ENCODE results near the gene ANKRD13D. TPM values are rescaled to one million over a fixed set of nuclear protein-coding genes. Genes with fewer than 3 reads are reported as not detected.

Gene ANKRD13D
- total and polyA plus RNA-seq, 9 donors: 16.2 to 35.5 (median 30.6) TPM

- DNase-seq: no peak
- 54% methylated on average over 7 of the region's 11 CpGs for WGBS (ENCODE audit: insufficient coverage)
- no peaks in the 10 kb centered on the region for H3K27me3 ChIP-seq (ENCODE audit: control insufficient read depth, insufficient read depth, low read length)
- no peaks in the 10 kb centered on the region for H3K36me3 ChIP-seq (ENCODE audit: control insufficient read depth, insufficient read depth, low read length)
- H3K4me1 ChIP-seq (ENCODE audit: control insufficient read depth, insufficient read depth, low read length): peaks cover 17% of the 10 kb centered on the region
- H3K27ac ChIP-seq (ENCODE audit: low read length): no peak overlapping the region
- no peak overlapping the region for H3K4me3 ChIP-seq (ENCODE audit: low read length)
- no peaks in the 10 kb centered on the region for H3K9me3 ChIP-seq (replicated peaks; ENCODE audit: control insufficient read depth, low read depth, low read length)
Measured at GRCh38 chr11:67347964-67348749, 59.1 kb downstream of the ANKRD13D start.

- no peak overlapping the region for H3K27ac ChIP-seq (ENCODE audit: low read length)
- H3K4me3 ChIP-seq (ENCODE audit: low read length): no peak overlapping the region
- H3K4me1 ChIP-seq (ENCODE audit: control insufficient read depth, insufficient read depth, low read length): peaks cover 21% of the 10 kb centered on the region
- H3K36me3 ChIP-seq (ENCODE audit: control insufficient read depth, insufficient read depth, low read length): no peaks in the 10 kb centered on the region
- WGBS (ENCODE audit: insufficient coverage): 58% methylated on average over 5 of the region's 5 CpGs
- H3K9me3 ChIP-seq (replicated peaks; ENCODE audit: control insufficient read depth, low read depth, low read length): no peaks in the 10 kb centered on the region
- no peak for DNase-seq
- H3K27me3 ChIP-seq (ENCODE audit: control insufficient read depth, insufficient read depth, low read length): no peaks in the 10 kb centered on the region
Measured at GRCh38 chr11:67349036-67349435, 59.9 kb downstream of the ANKRD13D start.

- Histone ChIP-seq H3K4me1 (ENCODE audit: control insufficient read depth, insufficient read depth, low read length) (peaks cover 26% of the 10 kb centered on the region), H3K4me3 (ENCODE audit: low read length) (no peak overlapping the region), H3K27ac (ENCODE audit: low read length) (no peak overlapping the region), H3K9me3 (replicated peaks; ENCODE audit: control insufficient read depth, low read depth, low read length) (no peaks in the 10 kb centered on the region), H3K36me3 (ENCODE audit: control insufficient read depth, insufficient read depth, low read length) (no peaks in the 10 kb centered on the region), H3K27me3 (ENCODE audit: control insufficient read depth, insufficient read depth, low read length) (no peaks in the 10 kb centered on the region)
- 88% methylated on average over 2 of the region's 2 CpGs for WGBS (ENCODE audit: insufficient coverage)
- DNase-seq: no peak
Measured at GRCh38 chr11:67349457-67349856, 60.4 kb downstream of the ANKRD13D start.

- Histone ChIP-seq H3K27ac (ENCODE audit: low read length) (no peak overlapping the region), H3K4me3 (ENCODE audit: low read length) (no peak overlapping the region), H3K36me3 (ENCODE audit: control insufficient read depth, insufficient read depth, low read length) (no peaks in the 10 kb centered on the region), H3K9me3 (replicated peaks; ENCODE audit: control insufficient read depth, low read depth, low read length) (no peaks in the 10 kb centered on the region), H3K4me1 (ENCODE audit: control insufficient read depth, insufficient read depth, low read length) (peaks cover 31% of the 10 kb centered on the region), H3K27me3 (ENCODE audit: control insufficient read depth, insufficient read depth, low read length) (no peaks in the 10 kb centered on the region)
- no CpG with 5 or more reads among the region's 4 CpGs for WGBS (ENCODE audit: insufficient coverage)
- DNase-seq: no peak
Measured at GRCh38 chr11:67349928-67350465, 60.9 kb downstream of the ANKRD13D start.

GRCh38 chr11:67351275-67352005, 62.3 kb downstream of the ANKRD13D start:
- H3K27me3 ChIP-seq (ENCODE audit: control insufficient read depth, insufficient read depth, low read length): no peaks in the 10 kb centered on the region
- H3K4me3 ChIP-seq (ENCODE audit: low read length): no peak overlapping the region
- H3K36me3 ChIP-seq (ENCODE audit: control insufficient read depth, insufficient read depth, low read length): no peaks in the 10 kb centered on the region
- peaks cover 45% of the 10 kb centered on the region for H3K4me1 ChIP-seq (ENCODE audit: control insufficient read depth, insufficient read depth, low read length)
- 46% methylated on average over 10 of the region's 11 CpGs for WGBS (ENCODE audit: insufficient coverage)
- DNase-seq: peak; percentile 85
- no peaks in the 10 kb centered on the region for H3K9me3 ChIP-seq (replicated peaks; ENCODE audit: control insufficient read depth, low read depth, low read length)
- H3K27ac ChIP-seq (ENCODE audit: low read length): peak overlapping the region; percentile 47

Other genes starting within 250 kb of the ANKRD13D start
- 14.2 TPM for gene RHOD, start 232.5 kb upstream of the ANKRD13D start, total RNA-seq
- 10 to 100 TPM; 13.2 to 20.9 (median 17.5) TPM for gene RHOD, start 232.5 kb upstream of the ANKRD13D start, polyA plus RNA-seq (ENCODE audit: insufficient read depth in 1 of 8, insufficient read length in 8 of 8, low replicate concordance in 1 of 8)
- gene KDM2A, start 170.0 kb upstream of the ANKRD13D start, total RNA-seq: 32.1 TPM
- gene KDM2A, start 170.0 kb upstream of the ANKRD13D start, polyA plus RNA-seq (ENCODE audit: insufficient read depth in 1 of 8, insufficient read length in 8 of 8, low replicate concordance in 1 of 8): 10 to 100 TPM; 42.4 to 65.0 (median 54.2) TPM
- gene GRK2, start 22.8 kb upstream of the ANKRD13D start, total RNA-seq: 31.7 TPM
- 10 to 100 TPM; 47.8 to 62.9 (median 59.4) TPM for gene GRK2, start 22.8 kb upstream of the ANKRD13D start, polyA plus RNA-seq (ENCODE audit: insufficient read depth in 1 of 8, insufficient read length in 8 of 8, low replicate concordance in 1 of 8)
- 9.7 TPM for gene SSH3, start 14.2 kb downstream of the ANKRD13D start, total RNA-seq
- gene SSH3, start 14.2 kb downstream of the ANKRD13D start, polyA plus RNA-seq (ENCODE audit: insufficient read depth in 1 of 8, insufficient read length in 8 of 8, low replicate concordance in 1 of 8): 10 to 100 TPM; 13.6 to 20.5 (median 16.7) TPM
- gene POLD4, start 64.2 kb downstream of the ANKRD13D start, total RNA-seq: 33.6 TPM
- 10 to 100 TPM; 24.6 to 53.6 (median 32.1) TPM for gene POLD4, start 64.2 kb downstream of the ANKRD13D start, polyA plus RNA-seq (ENCODE audit: insufficient read depth in 1 of 8, insufficient read length in 8 of 8, low replicate concordance in 1 of 8)
- gene CLCF1, start 84.3 kb downstream of the ANKRD13D start, total RNA-seq: 2.0 TPM
- 1 to 10 TPM; 2.8 to 4.8 (median 4.0) TPM for gene CLCF1, start 84.3 kb downstream of the ANKRD13D start, polyA plus RNA-seq (ENCODE audit: insufficient read depth in 1 of 8, insufficient read length in 8 of 8, low replicate concordance in 1 of 8)
- 7.9 TPM for gene RAD9A, start 102.7 kb downstream of the ANKRD13D start, total RNA-seq
- gene RAD9A, start 102.7 kb downstream of the ANKRD13D start, polyA plus RNA-seq (ENCODE audit: insufficient read depth in 1 of 8, insufficient read length in 8 of 8, low replicate concordance in 1 of 8): 10 to 100 TPM in 5 of 8 donors, 1 to 10 TPM in 3; 6.9 to 14.2 (median 11.1) TPM
- gene PPP1CA, start 112.6 kb downstream of the ANKRD13D start, total RNA-seq: 130 TPM
- 100 to 1,000 TPM; 127 to 150 (median 142) TPM for gene PPP1CA, start 112.6 kb downstream of the ANKRD13D start, polyA plus RNA-seq (ENCODE audit: insufficient read depth in 1 of 8, insufficient read length in 8 of 8, low replicate concordance in 1 of 8)
- gene TBC1D10C, start 114.8 kb downstream of the ANKRD13D start, total RNA-seq: 0.49 TPM
- gene TBC1D10C, start 114.8 kb downstream of the ANKRD13D start, polyA plus RNA-seq (ENCODE audit: insufficient read depth in 1 of 8, insufficient read length in 8 of 8, low replicate concordance in 1 of 8): 1 to 10 TPM; 1.4 to 7.2 (median 5.5) TPM
- 29.2 TPM for gene CARNS1, start 126.4 kb downstream of the ANKRD13D start, total RNA-seq
- gene CARNS1, start 126.4 kb downstream of the ANKRD13D start, polyA plus RNA-seq (ENCODE audit: insufficient read depth in 1 of 8, insufficient read length in 8 of 8, low replicate concordance in 1 of 8): 10 to 100 TPM; 30.6 to 80.7 (median 61.0) TPM
- gene RPS6KB2, start 139.2 kb downstream of the ANKRD13D start, total RNA-seq: 27.9 TPM
- gene RPS6KB2, start 139.2 kb downstream of the ANKRD13D start, polyA plus RNA-seq (ENCODE audit: insufficient read depth in 1 of 8, insufficient read length in 8 of 8, low replicate concordance in 1 of 8): 10 to 100 TPM; 33.9 to 45.5 (median 39.2) TPM
- gene PTPRCAP, start 148.4 kb downstream of the ANKRD13D start, total RNA-seq: 0.84 TPM
- gene PTPRCAP, start 148.4 kb downstream of the ANKRD13D start, polyA plus RNA-seq (ENCODE audit: insufficient read depth in 1 of 8, insufficient read length in 8 of 8, low replicate concordance in 1 of 8): 1 to 10 TPM; 1.0 to 1.5 (median 1.3) TPM
- 28.8 TPM for gene CORO1B, start 154.2 kb downstream of the ANKRD13D start, total RNA-seq
- gene CORO1B, start 154.2 kb downstream of the ANKRD13D start, polyA plus RNA-seq (ENCODE audit: insufficient read depth in 1 of 8, insufficient read length in 8 of 8, low replicate concordance in 1 of 8): 10 to 100 TPM; 24.2 to 42.4 (median 33.4) TPM
- not detected for gene GPR152, start 163.4 kb downstream of the ANKRD13D start, total RNA-seq
- gene GPR152, start 163.4 kb downstream of the ANKRD13D start, polyA plus RNA-seq (ENCODE audit: insufficient read depth in 1 of 8, insufficient read length in 8 of 8, low replicate concordance in 1 of 8): not detected
- gene CABP4, start 166.1 kb downstream of the ANKRD13D start, total RNA-seq: 0.66 TPM
- 1 to 10 TPM in 2 of 8 donors, under 1 TPM in 6; 0.29 to 1.2 (median 0.73) TPM for gene CABP4, start 166.1 kb downstream of the ANKRD13D start, polyA plus RNA-seq (ENCODE audit: insufficient read depth in 1 of 8, insufficient read length in 8 of 8, low replicate concordance in 1 of 8)
- 16.1 TPM for gene TMEM134, start 179.9 kb downstream of the ANKRD13D start, total RNA-seq
- 10 to 100 TPM; 42.6 to 71.5 (median 47.2) TPM for gene TMEM134, start 179.9 kb downstream of the ANKRD13D start, polyA plus RNA-seq (ENCODE audit: insufficient read depth in 1 of 8, insufficient read length in 8 of 8, low replicate concordance in 1 of 8)
- 59.5 TPM for gene AIP, start 193.7 kb downstream of the ANKRD13D start, total RNA-seq
- gene AIP, start 193.7 kb downstream of the ANKRD13D start, polyA plus RNA-seq (ENCODE audit: insufficient read depth in 1 of 8, insufficient read length in 8 of 8, low replicate concordance in 1 of 8): 10 to 100 TPM; 41.2 to 60.3 (median 52.1) TPM
- gene PITPNM1, start 216.1 kb downstream of the ANKRD13D start, total RNA-seq: 4.9 TPM
- gene PITPNM1, start 216.1 kb downstream of the ANKRD13D start, polyA plus RNA-seq (ENCODE audit: insufficient read depth in 1 of 8, insufficient read length in 8 of 8, low replicate concordance in 1 of 8): 10 to 100 TPM in 1 of 8 donors, 1 to 10 TPM in 7; 6.0 to 11.6 (median 8.8) TPM
- gene CDK2AP2, start 218.9 kb downstream of the ANKRD13D start, total RNA-seq: 7.9 TPM
- gene CDK2AP2, start 218.9 kb downstream of the ANKRD13D start, polyA plus RNA-seq (ENCODE audit: insufficient read depth in 1 of 8, insufficient read length in 8 of 8, low replicate concordance in 1 of 8): 10 to 100 TPM; 18.2 to 25.4 (median 19.6) TPM
- gene CABP2, start 234.1 kb downstream of the ANKRD13D start, total RNA-seq: not detected
- gene CABP2, start 234.1 kb downstream of the ANKRD13D start, polyA plus RNA-seq (ENCODE audit: insufficient read depth in 1 of 8, insufficient read length in 8 of 8, low replicate concordance in 1 of 8): not detected